Nucleus accumbens (tissue), 56 donors: ENCODE data around the gene ASPG.
A peak's percentile ranks its signal among the peaks of the same experiment; 100 is the strongest.

Experiments
- DNase-seq, 56 donors: peaks; one replicate each; lab custom pipeline; 2025; lab: John Stamatoyannopoulos, UW

The ASPG gene

GRCh38 chr14:104091927-104092771, 6.6 kb downstream of the ASPG start:
- DNase-seq: no peak

- no peak for DNase-seq
Measured at GRCh38 chr14:104092931-104093365, 7.4 kb downstream of the ASPG start.

GRCh38 chr14:104093366-104094055, 8.0 kb downstream of the ASPG start:
- DNase-seq: peak in 1 of 56 donors; percentile 62

GRCh38 chr14:104094056-104094708, 8.7 kb downstream of the ASPG start:
- DNase-seq: no peak

GRCh38 chr14:104094709-104095425, 9.4 kb downstream of the ASPG start:
- peak in 37 of 56 donors; percentile 4 to 77 (median 27) for DNase-seq

GRCh38 chr14:104095426-104096310, 10.2 kb downstream of the ASPG start:
- no peak for DNase-seq

GRCh38 chr14:104096318-104096717, 10.8 kb downstream of the ASPG start:
- DNase-seq: no peak

GRCh38 chr14:104096751-104097700, 11.5 kb downstream of the ASPG start:
- no peak for DNase-seq

- no peak for DNase-seq
Measured at GRCh38 chr14:104098272-104099095, 13.0 kb downstream of the ASPG start.

GRCh38 chr14:104099096-104100041, 13.9 kb downstream of the ASPG start:
- DNase-seq: no peak

GRCh38 chr14:104100171-104101085, 14.9 kb downstream of the ASPG start:
- no peak for DNase-seq

GRCh38 chr14:104101086-104101621, 15.7 kb downstream of the ASPG start:
- no peak for DNase-seq

GRCh38 chr14:104101651-104102281, 16.3 kb downstream of the ASPG start:
- DNase-seq: no peak

- no peak for DNase-seq
Measured at GRCh38 chr14:104102282-104102914, 16.9 kb downstream of the ASPG start.
